Upper lobe of right lung (tissue), 1 donor: ENCODE measurements around the gene KLHL2. TPM values are rescaled to one million over a fixed set of nuclear protein-coding genes. Genes with fewer than 3 reads are reported as not detected.
"Not testable (repeated sequence)": the region's sequence is repeated elsewhere in the genome, so short reads cannot be mapped to it uniquely, and the experiment has no call there.

Experiments used
- ATAC-seq: fragments of 200-7000 bp; cut with Tn5 transposase; one replicate; pipeline ENCODE4 v1.9.1; 2020; ENCODE audit warnings: mild to moderate bottlenecking, moderate library complexity
- DNase-seq: peaks from one replicate; pipeline ENCODE4 v3.0.0-alpha.2; 2020
- H3K27ac ChIP-seq: fragments of 200-600 bp; one replicate; pipeline ENCODE4 v1.8.0; 2022
- H3K27me3 ChIP-seq: fragments of 200-600 bp; one replicate; pipeline ENCODE4 v1.8.0; 2022; ENCODE audit warnings: mild to moderate bottlenecking
- H3K36me3 ChIP-seq: fragments of 200-600 bp; one replicate; pipeline ENCODE4 v1.8.0; 2022
- H3K4me1 ChIP-seq: fragments of 200-600 bp; one replicate; pipeline ENCODE4 v1.8.0; 2022
- H3K4me3 ChIP-seq: fragments of 200-600 bp; one replicate; pipeline ENCODE4 v1.8.0; 2022; ENCODE audit warnings: mild to moderate bottlenecking
- H3K9me3 ChIP-seq: fragments of 200-600 bp; one replicate; pipeline ENCODE4 v1.8.0; 2022
- intact Hi-C: fragments of 100-400 bp; cut with DNase I; formaldehyde crosslinking; loops from one replicate; pipeline ENCODE4 v1.11.0; 2022
- total RNA-seq: library from RNA; stranded (reverse); fragmentation: NEBNext Ultra II Directional; extraction: Animal tissue kit (Norgen Biotek cat#: 25700); gene quantifications from one replicate; pipeline ENCODE4 v1.2.1, GENCODE V29; 2021
- TF ChIP-seq, protein P1 (sequence below): fragments of 200-600 bp; IDR thresholded peaks from one replicate; pipeline ENCODE4 v1.8.0; 2022; ENCODE audit warnings: antibody characterized with exemption
- donor health status: DM: no; HTN: yes; CAD: no; lungs with severe emphysema.

KLHL2 gene
- total RNA-seq, 1 donor from 2014 or later, result 44.3 TPM

DNA sequence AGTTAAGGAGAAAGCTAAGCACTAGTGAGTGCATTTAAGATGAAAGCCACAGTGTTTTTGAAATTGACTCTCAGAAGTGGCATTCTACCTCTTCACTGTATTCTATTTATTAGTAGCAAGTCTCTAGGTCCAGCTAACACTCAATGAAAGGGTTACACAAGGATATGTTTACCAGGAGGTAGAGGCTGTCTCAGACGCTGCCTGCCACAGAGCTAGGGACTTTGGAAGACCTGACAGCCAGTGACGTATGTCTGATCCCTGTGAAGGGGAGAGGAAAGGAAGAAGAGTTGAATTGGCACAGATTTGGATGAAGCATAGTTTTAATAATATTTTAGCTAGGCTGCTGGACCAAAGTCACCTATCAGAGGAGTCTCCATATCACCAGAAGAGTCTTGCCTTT, 36.5 kb upstream of the KLHL2 start:
- Histone ChIP-seq H3K9me3 (peaks cover 7% of the 10 kb centered on the region), H3K4me3 (no peak overlapping the region), H3K4me1 (no peaks in the 10 kb centered on the region), H3K27ac (no peak overlapping the region), H3K27me3 (no peaks in the 10 kb centered on the region), H3K36me3 (no peaks in the 10 kb centered on the region)
- TF ChIP-seq, protein P1, sequence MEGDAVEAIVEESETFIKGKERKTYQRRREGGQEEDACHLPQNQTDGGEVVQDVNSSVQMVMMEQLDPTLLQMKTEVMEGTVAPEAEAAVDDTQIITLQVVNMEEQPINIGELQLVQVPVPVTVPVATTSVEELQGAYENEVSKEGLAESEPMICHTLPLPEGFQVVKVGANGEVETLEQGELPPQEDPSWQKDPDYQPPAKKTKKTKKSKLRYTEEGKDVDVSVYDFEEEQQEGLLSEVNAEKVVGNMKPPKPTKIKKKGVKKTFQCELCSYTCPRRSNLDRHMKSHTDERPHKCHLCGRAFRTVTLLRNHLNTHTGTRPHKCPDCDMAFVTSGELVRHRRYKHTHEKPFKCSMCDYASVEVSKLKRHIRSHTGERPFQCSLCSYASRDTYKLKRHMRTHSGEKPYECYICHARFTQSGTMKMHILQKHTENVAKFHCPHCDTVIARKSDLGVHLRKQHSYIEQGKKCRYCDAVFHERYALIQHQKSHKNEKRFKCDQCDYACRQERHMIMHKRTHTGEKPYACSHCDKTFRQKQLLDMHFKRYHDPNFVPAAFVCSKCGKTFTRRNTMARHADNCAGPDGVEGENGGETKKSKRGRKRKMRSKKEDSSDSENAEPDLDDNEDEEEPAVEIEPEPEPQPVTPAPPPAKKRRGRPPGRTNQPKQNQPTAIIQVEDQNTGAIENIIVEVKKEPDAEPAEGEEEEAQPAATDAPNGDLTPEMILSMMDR, result no peak
- intact Hi-C loops, result no loop called here
- no peak for DNase-seq
- ATAC-seq, result no peak

DNA sequence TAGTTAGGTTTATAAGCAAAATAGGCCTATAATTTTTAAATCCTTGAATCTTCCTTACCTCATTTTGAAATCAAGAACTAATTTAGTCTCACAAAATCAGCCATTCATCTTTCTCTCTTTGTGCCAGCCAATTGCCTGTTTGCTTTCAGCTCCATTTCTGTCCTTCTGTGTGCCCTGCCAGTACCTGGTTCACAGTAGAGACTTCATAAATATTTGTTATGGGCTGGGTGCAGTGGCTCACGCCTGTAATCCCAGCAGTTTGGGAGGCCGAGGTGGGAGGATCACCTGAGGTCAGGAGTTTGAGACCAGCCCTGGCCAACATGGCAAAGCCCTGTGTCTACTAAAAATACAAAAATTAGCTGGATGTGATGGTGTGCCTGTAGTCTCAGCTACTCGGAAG, 31.9 kb upstream of the KLHL2 start:
- H3K27me3 ChIP-seq, H3K27ac ChIP-seq, H3K4me1 ChIP-seq, ATAC-seq, H3K4me3 ChIP-seq, H3K9me3 ChIP-seq, intact Hi-C loops, DNase-seq, H3K36me3 ChIP-seq: not testable (repeated sequence)

DNA sequence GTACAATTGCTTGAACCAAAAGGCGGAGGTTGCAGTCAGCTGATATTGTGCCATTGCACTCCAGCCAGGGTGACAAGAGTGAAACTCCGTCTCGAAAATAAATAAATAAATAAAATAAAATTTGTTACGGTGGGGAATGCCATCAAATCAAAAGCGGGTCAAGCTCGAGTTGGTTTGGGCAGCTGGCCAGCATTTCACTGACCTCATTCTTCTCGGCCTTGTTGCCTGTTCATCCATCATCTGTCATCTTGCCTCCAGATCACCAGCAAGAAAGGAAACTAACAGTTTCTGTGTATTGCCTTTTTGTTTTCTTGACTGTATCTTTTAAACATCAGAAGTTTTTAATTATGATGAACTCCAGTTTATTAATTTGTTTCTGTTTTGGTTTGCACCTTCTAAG, 31.5 kb upstream of the KLHL2 start:
- Histone ChIP-seq H3K9me3 (peaks cover 7% of the 10 kb centered on the region), H3K36me3 (no peaks in the 10 kb centered on the region), H3K4me1 (no peaks in the 10 kb centered on the region), H3K4me3 (no peak overlapping the region), H3K27ac (no peak overlapping the region), H3K27me3 (no peaks in the 10 kb centered on the region)
- intact Hi-C loops, result no loop called here
- DNase-seq (no peak), ATAC-seq (no peak)
- TF ChIP-seq, protein P1, result no peak

DNA sequence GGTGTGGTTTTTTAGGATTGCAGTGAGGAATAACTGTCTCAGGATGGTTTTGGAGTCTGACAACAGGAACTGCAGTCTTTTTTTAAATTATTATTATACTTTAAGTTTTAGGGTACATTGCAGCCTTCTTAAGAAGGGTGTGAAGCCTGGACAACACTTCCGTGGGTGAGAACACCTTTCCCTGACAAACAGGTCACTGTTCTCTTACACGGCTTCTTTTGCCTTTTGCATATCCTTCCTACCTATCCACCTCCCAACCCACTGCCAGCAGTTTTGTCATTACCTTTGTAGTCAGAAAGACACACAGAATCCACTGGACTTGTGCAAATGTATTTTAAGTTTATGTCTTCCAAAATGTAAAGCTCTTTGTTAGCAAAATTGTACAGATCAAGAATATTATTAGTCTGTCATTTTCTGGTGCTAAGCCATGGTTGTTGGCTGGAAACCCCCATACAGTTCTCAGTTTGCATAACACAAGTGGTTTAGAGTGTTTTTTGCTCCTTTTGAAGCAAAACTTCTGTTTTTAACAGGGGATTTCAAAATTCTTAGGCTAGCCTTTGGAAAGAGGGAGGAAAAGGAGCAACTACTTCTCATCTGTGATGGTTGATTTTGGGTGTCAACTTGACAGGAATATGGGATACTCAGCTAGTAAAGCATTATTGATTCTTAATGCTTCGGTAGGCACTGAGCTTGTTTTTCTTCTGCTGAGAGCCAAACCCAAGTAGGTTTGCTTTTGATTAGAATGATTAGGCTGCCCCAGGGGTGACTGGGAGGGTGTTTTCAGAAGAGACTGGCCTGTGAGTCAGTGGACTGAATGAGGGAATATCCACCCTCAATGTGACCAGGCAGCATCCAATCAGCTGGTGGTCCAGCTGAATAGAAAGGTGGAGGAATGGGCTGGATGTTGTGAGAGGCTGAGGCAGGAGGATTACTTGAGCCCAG, 29.4 kb upstream of the KLHL2 start:
- H3K27ac ChIP-seq, result no peak overlapping the region
- H3K27me3 ChIP-seq, result no peaks in the 10 kb centered on the region
- peaks cover 7% of the 10 kb centered on the region for H3K9me3 ChIP-seq
- DNase-seq (no peak), ATAC-seq (no peak)
- H3K36me3 ChIP-seq, result no peaks in the 10 kb centered on the region
- TF ChIP-seq, protein P1, result no peak
- no peak overlapping the region for H3K4me3 ChIP-seq
- no peaks in the 10 kb centered on the region for H3K4me1 ChIP-seq
- intact Hi-C loops, result no loop called here

DNA sequence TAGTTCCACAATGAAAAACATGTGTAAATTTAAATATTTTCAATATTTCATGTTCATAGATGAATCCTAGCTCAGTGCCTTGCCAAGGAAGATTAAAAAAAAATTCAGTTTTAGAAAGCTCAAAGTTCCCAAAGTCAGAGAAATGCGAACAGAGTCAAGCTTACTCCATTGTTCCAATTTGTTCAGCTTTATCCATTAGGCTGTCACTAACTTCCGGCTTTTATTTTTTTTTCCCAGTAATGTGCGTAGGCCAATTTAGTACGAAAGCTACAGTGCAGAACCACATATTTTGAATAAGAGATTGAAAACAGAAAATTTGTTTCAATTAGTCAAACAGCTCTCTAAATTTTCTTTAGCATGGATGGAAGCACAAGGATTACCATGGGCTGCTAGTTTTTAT, 23.1 kb upstream of the KLHL2 start:
- intact Hi-C loops, result no loop called here
- TF ChIP-seq, protein P1, result no peak
- ATAC-seq (no peak), DNase-seq (no peak)
- Histone ChIP-seq H3K4me3 (no peak overlapping the region), H3K27ac (no peak overlapping the region), H3K36me3 (no peaks in the 10 kb centered on the region), H3K9me3 (no peaks in the 10 kb centered on the region), H3K4me1 (no peaks in the 10 kb centered on the region), H3K27me3 (no peaks in the 10 kb centered on the region)

DNA sequence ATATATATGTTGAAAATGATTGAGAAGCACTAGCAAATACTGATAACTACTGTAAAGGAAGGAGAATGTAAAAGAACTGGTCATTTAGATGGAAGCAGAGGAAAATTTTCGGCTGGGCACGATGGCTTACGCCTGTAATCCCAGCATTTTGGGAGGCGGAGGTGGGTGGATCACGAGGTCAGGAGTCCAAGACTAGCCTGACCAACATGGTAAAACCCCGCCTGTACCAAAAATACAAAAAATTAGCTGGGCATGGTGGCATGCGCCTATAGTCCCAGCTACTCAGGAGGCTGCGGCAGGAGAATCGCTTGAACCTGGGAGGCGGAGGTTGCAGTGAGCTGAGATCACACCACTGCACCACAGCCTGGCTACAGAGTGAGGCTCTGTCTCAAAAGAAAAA, 22.4 kb upstream of the KLHL2 start:
- intact Hi-C loops, H3K9me3 ChIP-seq, H3K4me3 ChIP-seq, DNase-seq, H3K4me1 ChIP-seq, H3K27me3 ChIP-seq, H3K27ac ChIP-seq, ATAC-seq, H3K36me3 ChIP-seq: not testable (repeated sequence)
